Small intestine (tissue), 7 donors: ENCODE measurements around the gene DIPK1B. TPM values are rescaled to one million over a fixed set of nuclear protein-coding genes. Genes with fewer than 3 reads are reported as not detected.
A peak's percentile ranks its signal among the peaks of the same experiment; 100 is the strongest.

Experiments used
- DNase-seq, 2 donors: peaks; one replicate each; pipeline versions ENCODE4 v3.0.0 to v3.0.0-alpha.2; 2013
- FAIRE-seq: peaks from 2 replicates; lab custom pipeline; 2012; peaks lifted over from hg19 to GRCh38; lab: Jason Lieb, UNC
- H3K27ac ChIP-seq, 3 donors: one replicate each; pipeline ENCODE4 v1.5.1; 2013; ENCODE audit warnings: low read length in 2 of 3, mild to moderate bottlenecking in 2 of 3, control low read depth in 1 of 3, inconsistent platforms in 1 of 3, low read depth in 1 of 3, moderate library complexity in 1 of 3
- H3K27me3 ChIP-seq, 3 donors: one replicate each; pipeline ENCODE4 v1.6.1; 2013; ENCODE audit warnings: low read length in 3 of 3, inconsistent platforms in 1 of 3; ENCODE audit not compliant: control insufficient read depth in 3 of 3, insufficient read depth in 3 of 3
- H3K36me3 ChIP-seq, 3 donors: one replicate each; pipeline ENCODE4 v1.6.1; 2013; ENCODE audit warnings: low read length in 3 of 3, inconsistent platforms in 1 of 3, low read depth in 1 of 3, mild to moderate bottlenecking in 1 of 3, moderate library complexity in 1 of 3; ENCODE audit not compliant: control insufficient read depth in 3 of 3, insufficient read depth in 2 of 3
- H3K4me1 ChIP-seq, 3 donors: one replicate each; pipeline ENCODE4 v1.6.1; 2013; ENCODE audit warnings: low read length in 2 of 3, inconsistent platforms in 1 of 3, low read depth in 1 of 3, mild to moderate bottlenecking in 1 of 3, moderate library complexity in 1 of 3; ENCODE audit not compliant: control insufficient read depth in 3 of 3, insufficient read depth in 2 of 3
- H3K4me3 ChIP-seq, 3 donors: one replicate each; pipeline ENCODE4 v1.5.1; 2013; ENCODE audit warnings: low read length in 3 of 3, control low read depth in 1 of 3, inconsistent platforms in 1 of 3, low read depth in 1 of 3, mild to moderate bottlenecking in 1 of 3, moderate library complexity in 1 of 3
- H3K9me3 ChIP-seq, 2 donors: one replicate each; pipeline ENCODE4 v1.6.1; 2013; ENCODE audit warnings: low read depth in 1 of 2, low read length in 1 of 2; ENCODE audit not compliant: control insufficient read depth in 2 of 2, insufficient read depth in 1 of 2
- WGBS, 3 donors: extraction: QIAGEN DNeasy Blood & Tissue Kit; methylation state at CpG; one replicate each; pipeline ENCODE4 v1.1.7; 2013; 5-methylcytosine and 5-hydroxymethylcytosine counted together
- polyA plus RNA-seq, 4 donors: library from polyadenylated mRNA; stranded (reverse) in 3 of 4; unstranded in 1 of 4; fragments of 200-250 nt in 3 of 4; fragments of 120-200 nt in 1 of 4; gene quantifications; one replicate each; pipeline versions ENCODE4 v1.2.1 to v1.2.3, GENCODE V29; 2013
- donor health status: healthy with polysubstance abuse.
- donor health status: control.
- donor health status: control.
- donor health status: Bipolar disorder and iron deficiency.
- donor health status: healthy.

Gene DIPK1B
- polyA plus RNA-seq, 4 donors, result 0.22 to 12.7 (median 6.6) TPM

DNA sequence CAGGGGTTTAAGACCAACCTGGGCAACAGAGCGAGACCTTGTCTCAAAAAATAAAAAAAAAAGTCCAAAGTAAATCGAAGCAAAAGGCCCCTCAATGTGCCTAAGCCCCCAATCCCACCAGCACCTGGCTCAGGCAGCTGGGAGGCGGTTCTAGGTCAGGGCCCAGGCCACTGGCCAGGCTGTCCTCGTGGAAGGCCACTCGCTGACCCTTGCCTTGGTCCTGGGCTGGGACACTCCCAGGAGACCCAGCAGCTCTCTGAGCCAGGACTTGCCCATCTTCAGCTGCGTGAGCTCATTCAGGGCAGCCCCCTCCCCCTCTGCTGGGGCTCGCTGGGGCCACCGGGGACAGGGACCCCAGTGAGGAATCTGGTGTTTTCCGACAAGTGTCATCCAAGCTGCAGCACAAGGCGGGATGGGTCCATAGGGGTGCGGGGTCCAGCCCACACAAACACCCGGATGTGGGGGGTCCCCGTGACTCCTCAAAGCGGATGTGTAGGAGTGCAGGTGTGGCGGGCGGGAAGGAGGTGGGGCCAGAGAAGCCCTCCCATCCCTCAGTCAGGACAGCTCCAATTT lies 29.1 kb upstream of the DIPK1B start:
- FAIRE-seq, result no peak
- DNase-seq, result no peak
- peaks cover 0 to 71% (median 2%) of the 10 kb centered on the region in 3 donors for H3K4me1 ChIP-seq
- H3K27me3 ChIP-seq, result no peaks in the 10 kb centered on the region
- no peaks in the 10 kb centered on the region for H3K9me3 ChIP-seq
- 86 to 92% (median 91%) methylated on average over 15 to 16 of the region's 16 CpGs for WGBS, 3 donors
- H3K4me3 ChIP-seq, result no peak overlapping the region
- peaks cover 0 to 72% (median 0%) of the 10 kb centered on the region in 3 donors for H3K36me3 ChIP-seq
- no peak overlapping the region for H3K27ac ChIP-seq

DNA sequence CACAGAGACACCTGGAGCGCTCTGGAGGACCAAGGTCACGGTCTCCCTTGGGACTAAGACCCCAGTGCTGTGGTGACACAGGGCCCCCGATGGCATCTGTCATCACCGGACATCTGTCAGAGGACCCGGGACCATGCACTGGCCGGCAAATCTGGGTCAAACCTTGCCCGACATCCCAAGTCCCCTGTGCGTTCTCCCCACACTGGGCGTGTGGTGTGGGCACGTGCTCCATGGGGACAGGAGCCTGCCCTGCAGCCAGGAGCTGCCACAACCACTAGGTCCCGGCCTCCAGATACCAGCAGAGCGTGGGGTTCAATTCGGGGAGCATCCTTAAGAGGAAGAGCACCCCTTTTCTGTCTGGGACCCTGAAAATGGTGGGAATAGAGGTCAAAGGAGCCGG lies 28.6 kb upstream of the DIPK1B start:
- 89 to 94% (median 90%) methylated on average over 14 of the region's 14 CpGs for WGBS, 3 donors
- FAIRE-seq (no peak), DNase-seq (no peak)
- no peak overlapping the region for H3K27ac ChIP-seq
- H3K36me3 ChIP-seq, result peaks cover 0 to 67% (median 0%) of the 10 kb centered on the region in 3 donors
- H3K4me1 ChIP-seq, result peaks cover 0 to 66% (median 2%) of the 10 kb centered on the region in 3 donors
- H3K9me3 ChIP-seq, result no peaks in the 10 kb centered on the region
- H3K4me3 ChIP-seq, result no peak overlapping the region
- no peaks in the 10 kb centered on the region for H3K27me3 ChIP-seq

DNA sequence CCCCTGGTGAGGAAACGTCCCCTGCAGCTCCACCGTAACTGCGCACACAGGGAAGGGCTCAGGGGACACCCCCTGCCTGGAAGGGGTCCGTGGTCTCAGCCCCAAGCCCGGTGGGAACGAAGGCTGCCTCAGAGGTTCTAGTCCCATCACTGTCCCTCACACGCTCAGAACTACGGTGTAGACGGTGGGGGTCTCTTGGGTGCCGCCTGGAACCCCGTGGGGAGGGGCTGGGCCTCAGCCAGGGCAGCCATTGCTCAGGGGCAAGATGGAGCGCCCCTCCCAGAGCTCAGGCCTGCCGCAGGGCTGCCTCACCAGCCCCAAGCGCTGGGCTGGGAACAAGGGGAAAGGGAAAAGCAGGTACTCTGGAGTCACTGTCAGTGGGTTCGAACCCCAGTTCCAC lies 28.0 kb upstream of the DIPK1B start:
- H3K4me1 ChIP-seq, result peaks cover 0 to 61% (median 2%) of the 10 kb centered on the region in 3 donors
- WGBS, 3 donors, result 86 to 89% (median 87%) methylated on average over 14 to 15 of the region's 15 CpGs
- no peak for DNase-seq
- H3K4me3 ChIP-seq, result peak overlapping the region in 2 of 3 donors; percentile 92 to 99
- no peaks in the 10 kb centered on the region for H3K9me3 ChIP-seq
- H3K27ac ChIP-seq, result no peak overlapping the region
- H3K36me3 ChIP-seq, result peaks cover 0 to 61% (median 0%) of the 10 kb centered on the region in 3 donors
- no peak for FAIRE-seq
- H3K27me3 ChIP-seq, result no peaks in the 10 kb centered on the region

DNA sequence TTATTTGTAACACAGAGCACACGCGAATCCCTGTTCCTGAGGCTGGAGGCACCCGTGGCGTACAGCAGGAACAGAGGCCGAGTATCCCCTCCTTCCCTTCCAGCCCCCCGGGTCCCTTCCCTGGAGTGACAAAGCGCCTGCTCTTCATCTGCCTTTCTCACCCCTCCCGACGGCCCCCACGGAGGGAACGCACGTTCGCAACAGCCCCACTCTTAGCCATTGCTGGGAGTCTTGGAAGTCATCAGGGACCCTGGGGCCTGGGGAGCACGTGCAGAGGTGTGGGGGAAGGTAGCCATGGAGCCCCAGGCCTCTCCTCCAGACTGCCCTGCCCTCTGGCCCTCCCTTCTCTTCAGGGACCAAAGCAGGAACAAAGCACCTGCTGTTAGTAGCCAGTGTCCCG lies 27.6 kb upstream of the DIPK1B start:
- no peak for FAIRE-seq
- peaks cover 0 to 57% (median 0%) of the 10 kb centered on the region in 3 donors for H3K36me3 ChIP-seq
- 75 to 83% (median 81%) methylated on average over 15 of the region's 15 CpGs for WGBS, 3 donors
- no peaks in the 10 kb centered on the region for H3K9me3 ChIP-seq
- no peaks in the 10 kb centered on the region for H3K27me3 ChIP-seq
- peaks cover 0 to 56% (median 2%) of the 10 kb centered on the region in 3 donors for H3K4me1 ChIP-seq
- H3K4me3 ChIP-seq, result peak overlapping the region in 2 of 3 donors; percentile 92 to 99
- DNase-seq, result no peak
- H3K27ac ChIP-seq, result peak overlapping the region in 1 of 3 donors; percentile 16

DNA sequence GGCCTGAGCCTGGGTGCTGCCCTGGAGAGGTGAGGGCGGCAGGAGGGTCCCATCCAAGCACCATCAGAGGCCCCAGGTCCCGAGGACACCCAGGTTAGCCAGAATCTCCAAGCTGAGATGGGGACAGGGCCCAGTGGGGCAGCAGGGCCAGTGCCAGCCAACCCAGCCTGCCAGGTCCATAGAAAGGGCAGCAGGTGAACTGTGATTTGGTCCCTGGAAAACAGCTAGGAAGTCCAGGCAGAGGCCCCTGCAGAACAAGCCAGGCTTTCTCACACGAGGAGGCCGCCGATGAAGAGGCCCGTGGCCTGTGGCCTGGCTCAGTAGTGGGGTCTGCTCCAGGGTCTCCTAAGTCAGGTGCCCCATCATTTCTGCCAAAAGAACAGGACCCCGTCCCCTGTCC lies 27.2 kb upstream of the DIPK1B start:
- WGBS, 3 donors, result 71 to 81% (median 73%) methylated on average over 7 of the region's 7 CpGs
- FAIRE-seq, result no peak
- peaks cover 0 to 54% (median 0%) of the 10 kb centered on the region in 3 donors for H3K36me3 ChIP-seq
- no peak for DNase-seq
- H3K4me1 ChIP-seq, result peaks cover 0 to 53% (median 2%) of the 10 kb centered on the region in 3 donors
- H3K27ac ChIP-seq, result peak overlapping the region in 2 of 3 donors; percentile 44 to 98
- peak overlapping the region in 2 of 3 donors; percentile 92 to 99 for H3K4me3 ChIP-seq
- H3K27me3 ChIP-seq, result no peaks in the 10 kb centered on the region
- H3K9me3 ChIP-seq, result no peaks in the 10 kb centered on the region

DNA sequence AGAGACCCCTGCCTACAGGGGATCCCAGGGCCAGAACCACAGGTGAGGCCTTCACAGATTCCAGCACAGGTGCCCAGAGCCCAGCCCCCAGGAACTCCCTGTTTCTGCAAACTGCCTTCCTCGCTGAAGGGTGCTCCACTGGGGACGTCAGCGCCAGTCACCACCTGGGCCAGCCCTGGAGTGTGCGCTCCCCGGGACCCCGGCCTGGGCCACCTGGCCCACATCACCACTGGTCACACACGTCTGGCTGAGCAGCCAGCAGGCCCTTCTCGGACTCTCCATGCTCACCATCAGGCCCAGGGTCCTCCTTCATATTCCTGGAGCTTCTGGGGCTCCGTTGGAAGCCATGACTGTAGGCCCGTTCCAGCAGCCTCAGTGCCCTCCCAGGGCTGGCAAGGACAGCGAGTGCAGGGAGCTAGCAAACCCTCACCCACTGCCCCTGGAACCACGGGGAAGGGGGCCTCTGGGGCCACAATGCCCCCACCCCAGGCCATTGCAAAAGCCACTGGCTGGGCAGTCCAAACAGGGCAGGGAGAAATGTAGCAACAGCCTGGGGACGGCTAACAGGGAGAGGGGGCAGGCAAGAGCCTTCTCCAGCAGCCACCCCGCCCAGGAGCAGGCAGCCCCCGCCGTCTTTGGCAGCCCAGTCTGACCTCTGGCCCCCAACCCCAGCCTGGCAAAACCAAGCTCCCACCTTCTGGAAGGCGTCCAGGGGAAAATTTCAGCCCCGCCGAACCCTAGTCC lies 26.4 kb upstream of the DIPK1B start:
- 30 to 41% (median 34%) methylated on average over 19 of the region's 19 CpGs for WGBS, 3 donors
- peaks cover 0 to 50% (median 0%) of the 10 kb centered on the region in 3 donors for H3K36me3 ChIP-seq

DNA sequence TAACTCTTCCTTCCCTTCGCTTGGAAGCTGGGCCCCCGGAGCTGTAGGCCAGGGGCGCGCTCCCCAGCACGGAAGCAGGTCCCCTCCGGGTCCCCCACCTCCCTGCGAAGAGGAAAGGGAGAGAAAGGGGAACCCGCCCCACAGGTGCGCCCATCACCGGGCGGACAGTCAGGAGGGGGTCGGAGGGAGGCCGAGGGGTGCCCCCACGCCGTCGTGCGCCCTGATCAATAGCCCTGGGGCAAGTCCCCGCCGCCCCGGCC lies 25.9 kb upstream of the DIPK1B start:
- DNase-seq (no peak), FAIRE-seq (no peak)
- peak overlapping the region; percentile 90 to 98 (median 95) for H3K27ac ChIP-seq
- 1 to 2% (median 2%) methylated on average over 12 to 20 of the region's 20 CpGs for WGBS, 3 donors
- H3K36me3 ChIP-seq, result peaks cover 0 to 45% (median 0%) of the 10 kb centered on the region in 3 donors
- peak overlapping the region; percentile 81 to 99 (median 92) for H3K4me3 ChIP-seq
- no peaks in the 10 kb centered on the region for H3K27me3 ChIP-seq
- no peaks in the 10 kb centered on the region for H3K9me3 ChIP-seq
- peaks cover under 1 to 60% (median 2%) of the 10 kb centered on the region in 3 donors for H3K4me1 ChIP-seq

More for the DNA sequence above, 26.4 kb upstream of the DIPK1B start:
- H3K4me3 ChIP-seq, result peak overlapping the region; percentile 81 to 99 (median 92)
- no peaks in the 10 kb centered on the region for H3K27me3 ChIP-seq
- peak overlapping the region; percentile 90 to 98 (median 95) for H3K27ac ChIP-seq
- no peaks in the 10 kb centered on the region for H3K9me3 ChIP-seq
- H3K4me1 ChIP-seq, result peaks cover 0 to 57% (median 2%) of the 10 kb centered on the region in 3 donors
- FAIRE-seq, result no peak
- DNase-seq, result no peak

DNA sequence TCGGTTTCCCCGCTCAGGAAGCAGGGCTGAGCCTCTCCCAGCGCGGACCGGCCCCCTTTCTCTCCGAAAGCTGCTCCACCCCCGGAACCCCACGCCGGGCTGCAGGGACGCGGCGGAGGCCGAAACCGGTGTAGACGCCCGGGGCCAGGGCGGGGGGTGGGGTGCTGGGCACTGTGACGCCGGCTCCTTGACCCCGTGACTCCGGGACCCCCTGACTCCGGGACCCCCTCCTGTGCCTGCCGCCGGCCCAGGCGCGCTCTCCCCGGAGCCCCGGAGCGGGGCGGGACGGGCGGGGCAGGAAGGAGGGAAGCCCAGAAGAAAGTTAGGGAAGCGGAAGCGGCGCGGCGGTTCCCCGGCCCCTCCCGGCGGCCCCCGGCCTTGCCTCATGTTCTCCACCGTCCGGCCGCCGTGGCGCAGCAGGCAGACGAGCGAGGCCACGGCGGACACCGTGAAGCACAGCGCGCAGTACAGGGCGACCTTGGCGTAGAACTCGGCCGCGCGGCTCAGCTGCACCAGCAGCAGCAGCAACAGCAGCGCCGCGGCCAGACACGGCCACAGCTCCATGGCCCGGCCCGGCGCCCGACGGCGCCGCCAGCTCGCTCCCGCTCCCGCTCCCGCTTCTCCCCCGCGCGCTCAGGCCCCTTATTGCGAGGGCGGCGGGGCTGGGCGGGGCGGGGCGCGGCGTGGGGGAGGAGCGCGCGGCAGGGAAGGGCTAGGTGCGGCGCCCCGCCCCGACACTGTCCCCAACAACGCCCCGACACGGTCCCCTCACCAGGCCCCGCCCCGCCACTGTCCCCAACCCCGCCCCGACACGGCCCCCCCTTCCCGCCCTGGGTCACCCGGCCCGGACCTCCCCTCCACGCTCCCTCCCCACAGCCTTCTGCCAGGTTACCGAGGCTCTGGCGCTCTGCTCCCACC lies 25.3 kb upstream of the DIPK1B start, which contains the start of gene AGPAT2:
Gene AGPAT2 (minus strand): TSS at position 664 of the 918 bp plus-strand sequence. CDS start 100 bp downstream, at position 564.
- DNase-seq (peak; percentile 85 to 88), FAIRE-seq (no peak)
- peak within 1 kb of the TSS; percentile 92 to 98 (median 95) for H3K27ac ChIP-seq
- H3K4me1 ChIP-seq, result peaks cover 2 to 60% (median 3%) of the 10 kb centered on the region in 3 donors
- peak within 1 kb of the TSS; percentile 81 to 99 (median 92) for H3K4me3 ChIP-seq
- WGBS, 3 donors, result 0 to 1% (median 0%) methylated on average over 61 to 106 of the region's 106 CpGs
- H3K9me3 ChIP-seq, result no peaks in the 10 kb centered on the region
- no peaks in the 10 kb centered on the region for H3K27me3 ChIP-seq
- peaks cover 0 to 39% (median 0%) of the 10 kb centered on the region in 3 donors for H3K36me3 ChIP-seq
